Measurements from ENCODE around the gene STX4. TPM values are rescaled to one million over a fixed set of nuclear protein-coding genes. Genes with fewer than 3 reads are reported as not detected.

Gene STX4
- polyA plus RNA-seq, 1 of the 3 experiments (the other 2 are of a cell fraction), result 117 TPM

DNA sequence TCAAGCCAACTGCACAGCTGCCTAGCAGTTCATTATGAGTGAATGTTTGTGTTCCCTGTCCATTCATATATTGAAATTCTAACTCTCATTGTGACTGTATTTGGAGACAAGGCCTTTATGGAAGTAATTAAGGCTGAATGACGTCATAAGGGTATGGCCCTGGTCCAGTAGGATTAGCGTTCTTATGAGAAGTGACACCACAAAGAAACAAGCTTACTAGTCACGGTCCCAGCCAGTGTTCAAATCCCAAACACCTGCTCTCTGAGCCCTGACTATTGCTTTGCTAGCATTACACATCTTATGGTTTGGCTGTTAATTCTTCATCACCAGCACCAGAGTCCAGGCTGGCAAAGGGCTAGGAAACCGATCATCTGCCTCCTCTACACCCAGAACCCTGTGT, 38.5 kb downstream of the STX4 start:
- Histone ChIP-seq H2AFZ (ENCODE audit: low read depth) (no peak overlapping the region), H3K27ac (ENCODE audit: low read depth in 2 of 2, low read length in 1 of 2) (peak overlapping the region; percentile 93 to 95), H3K79me2 (ENCODE audit: insufficient read depth) (peaks cover 87% of the 10 kb centered on the region), H3K9me3 (no peaks in the 10 kb centered on the region), H4K20me1 (ENCODE audit: insufficient read depth) (no peaks in the 10 kb centered on the region), H3K4me2 (peak overlapping the region; percentile 93), H3K9me2 (no peaks in the 10 kb centered on the region), H3K36me3 (replicated peaks in 1 of 2; ENCODE audit: control insufficient read depth in 1 of 2, insufficient read depth in 2 of 2, low read length in 1 of 2) (peaks cover 4 to 10% of the 10 kb centered on the region in 2 experiments), H3K4me3 (ENCODE audit: low read depth in 2 of 2, low read length in 1 of 2) (peak overlapping the region; percentile 90 to 95), H3F3A (replicated peaks; ENCODE audit: insufficient read depth) (peaks cover 9% of the 10 kb centered on the region), H3K27me3 (ENCODE audit: insufficient read depth) (no peaks in the 10 kb centered on the region), H3K4me1 (ENCODE audit: control insufficient read depth in 1 of 2, insufficient read depth in 2 of 2, low read depth in 1 of 2, low read length in 1 of 2) (peaks cover 5 to 14% of the 10 kb centered on the region in 2 experiments; a peak in 3 of 4 replicates), H3K9ac (peak overlapping the region; percentile 95)
- ChIA-PET POLR2A (interaction anchor here (2.7 kb wide), 1 partner anchor 108 kb away, joined by 15 read pairs; the partner anchor contains the start of gene FUS), CTCF (interaction anchor here (1.0 to 1.5 kb wide), 4 partner anchors 17 to 75 kb away, joined by 3 to 6 read pairs (median 3); partner anchors contain the start of gene PRSS53)
- WGBS (ENCODE audit: low lambda C conversion rate), result 12% methylated on average over 4 of the region's 4 CpGs
- DNase-seq, result no peak
- no peak for TF ChIP-seq RFX5 (IDR thresholded peaks at IDR 0.05; ENCODE audit: low read length)
- no peak for TF ChIP-seq TAF1 (IDR thresholded peaks at IDR 0.05; ENCODE audit: borderline replicate concordance, low read depth, low read length)
- no peak for TF ChIP-seq GABPA (IDR thresholded peaks at IDR 0.05; ENCODE audit: low read depth)
- TF ChIP-seq ZBTB33 (IDR thresholded peaks at IDR 0.05; ENCODE audit: borderline replicate concordance, low read depth), result no peak
- TF ChIP-seq TEAD4 (IDR thresholded peaks at IDR 0.05; ENCODE audit: borderline replicate concordance, insufficient read depth), result no peak
- TF ChIP-seq SIN3A (IDR thresholded peaks at IDR 0.05; ENCODE audit: borderline replicate concordance, low read depth, low read length), result no peak
- TF ChIP-seq MEF2A (IDR thresholded peaks at IDR 0.05; ENCODE audit: borderline replicate concordance, low read depth), result no peak
- no peak for TF ChIP-seq NFIC (IDR thresholded peaks at IDR 0.05; ENCODE audit: borderline replicate concordance)
- no peak for TF ChIP-seq FOXJ3 (CRISPR knock-in tag; IDR thresholded peaks at IDR 0.05)
- no peak for TF ChIP-seq YY1 (IDR thresholded peaks at IDR 0.05; ENCODE audit: low read depth)
- TF ChIP-seq RAD21 (IDR thresholded peaks at IDR 0.05; ENCODE audit: low read length), result no peak
- TF ChIP-seq CTCF (IDR thresholded peaks at IDR 0.05), result no peak
- TF ChIP-seq FOSL2 (IDR thresholded peaks at IDR 0.05; ENCODE audit: borderline replicate concordance, low read depth), result no peak
- TF ChIP-seq FOXM1 (IDR thresholded peaks at IDR 0.05; ENCODE audit: low read depth), result no peak
